GM21825 (cell line): ENCODE measurements around the gene CCR5.
"Not testable (repeated sequence)": the region's sequence is repeated elsewhere in the genome, so short reads cannot be mapped to it uniquely, and the experiment has no call there.

Source experiments
- ATAC-seq: cut with Tn5 transposase; IDR thresholded peaks from one replicate; pipeline ENCODE4 v1.9.1; 2021; ENCODE audit warnings: mild to moderate bottlenecking, moderate library complexity; ENCODE audit not compliant: unreplicated experiment

The CCR5 gene

GRCh38 chr3:46370839-46371518, at the start of gene CCR5:
TSS of gene CCR5 (plus strand) at chr3:46370946. CDS start at chr3:46372903, 1,957 bp downstream.
- ATAC-seq = no peak

GRCh38 chr3:46321461-46322104, 49.2 kb upstream of the CCR5 start:
- ATAC-seq = peak; percentile 57

GRCh38 chr3:46324036-46324435, 46.7 kb upstream of the CCR5 start:
- no peak for ATAC-seq

- ATAC-seq = no peak
Observed at GRCh38 chr3:46325645-46326300, 45.0 kb upstream of the CCR5 start.

GRCh38 chr3:46330676-46331075, 40.1 kb upstream of the CCR5 start:
- ATAC-seq = not testable (repeated sequence)

- ATAC-seq = no peak
Observed at GRCh38 chr3:46334741-46335478, 35.8 kb upstream of the CCR5 start.

GRCh38 chr3:46335541-46335940, 35.2 kb upstream of the CCR5 start:
- ATAC-seq = no peak

GRCh38 chr3:46337911-46338310, 32.8 kb upstream of the CCR5 start:
- ATAC-seq = no peak

GRCh38 chr3:46338840-46339239, 31.9 kb upstream of the CCR5 start:
- ATAC-seq = no peak

- no peak for ATAC-seq
Observed at GRCh38 chr3:46344476-46344875, 26.3 kb upstream of the CCR5 start.

- ATAC-seq = no peak
Observed at GRCh38 chr3:46348823-46349482, 21.8 kb upstream of the CCR5 start.

GRCh38 chr3:46349484-46350261, 21.1 kb upstream of the CCR5 start:
- ATAC-seq = no peak

- ATAC-seq = no peak
Observed at GRCh38 chr3:46350262-46350565, 20.5 kb upstream of the CCR5 start.

- ATAC-seq = no peak
Observed at GRCh38 chr3:46351646-46352045, 19.1 kb upstream of the CCR5 start.

- ATAC-seq = no peak
Observed at GRCh38 chr3:46353090-46353489, 17.7 kb upstream of the CCR5 start.

- ATAC-seq = no peak
Observed at GRCh38 chr3:46353647-46354410, 16.9 kb upstream of the CCR5 start, which contains the start of gene CCR2. TSS of gene CCR2 (plus strand) at chr3:46354111. CDS start at chr3:46357528, 3,417 bp downstream.

GRCh38 chr3:46354478-46354877, 16.3 kb upstream of the CCR5 start:
- no peak for ATAC-seq

GRCh38 chr3:46354984-46355383, 15.8 kb upstream of the CCR5 start:
- ATAC-seq = no peak

- no peak for ATAC-seq
Observed at GRCh38 chr3:46356276-46356675, 14.5 kb upstream of the CCR5 start.
